T47D (cell line): ENCODE measurements around the gene CCNY.

ENCODE experiments used
- DNase-seq, 2 experiments: peaks; one replicate each; pipeline versions ENCODE4 v3.0.0 to v3.0.0-alpha.2; 2011 to 2012; ENCODE audit warnings: low read depth in 1 of 2, low spot score in 1 of 2
- JUND ChIP-seq: IDR thresholded peaks from 2 replicates; pipeline ENCODE4 v1.6.1; 2012; ENCODE audit warnings: low read depth
- in situ Hi-C: cut with HindIII; loops from 2 replicates; pipeline ENCODE4 v1.10.0; 2016; ENCODE audit warnings: low sequenced_read_pairs, low pct_unique_long_range_greater_than_20kb

Gene CCNY

GRCh38 chr10:35552650-35553342 lies 216.5 kb downstream of the CCNY start:
- TF ChIP-seq JUND: no peak
- in situ Hi-C loops: no loop called here
- DNase-seq: no peak

- DNase-seq: no peak
- TF ChIP-seq JUND: no peak
- in situ Hi-C loops: no loop called here
Observed at GRCh38 chr10:35554036-35554435, 217.7 kb downstream of the CCNY start.

- in situ Hi-C loops: no loop called here
- DNase-seq: no peak
- TF ChIP-seq JUND: no peak
Observed at GRCh38 chr10:35554461-35555056, 218.2 kb downstream of the CCNY start.

GRCh38 chr10:35555962-35556930 lies 219.9 kb downstream of the CCNY start:
- no peak for TF ChIP-seq JUND
- in situ Hi-C loops: no loop called here
- no peak for DNase-seq

- in situ Hi-C loops: no loop called here
- no peak for TF ChIP-seq JUND
- no peak for DNase-seq
Observed at GRCh38 chr10:35558276-35558675, 222.0 kb downstream of the CCNY start.

GRCh38 chr10:35559416-35559815 lies 223.1 kb downstream of the CCNY start:
- TF ChIP-seq JUND: no peak
- in situ Hi-C loops: no loop called here
- DNase-seq: no peak

GRCh38 chr10:35561715-35562114 lies 225.4 kb downstream of the CCNY start:
- in situ Hi-C loops: no loop called here
- no peak for TF ChIP-seq JUND
- no peak for DNase-seq

GRCh38 chr10:35562427-35562826 lies 226.1 kb downstream of the CCNY start:
- DNase-seq: no peak
- TF ChIP-seq JUND: no peak
- in situ Hi-C loops: no loop called here

- in situ Hi-C loops: no loop called here
- DNase-seq: peak; percentile 67 to 85
- TF ChIP-seq JUND: no peak
Observed at GRCh38 chr10:35563261-35563891, 227.1 kb downstream of the CCNY start.

- no peak for DNase-seq
- in situ Hi-C loops: no loop called here
- no peak for TF ChIP-seq JUND
Observed at GRCh38 chr10:35564341-35564968, 228.1 kb downstream of the CCNY start.

- in situ Hi-C loops: no loop called here
- no peak for DNase-seq
- no peak for TF ChIP-seq JUND
Observed at GRCh38 chr10:35565602-35566081, 229.3 kb downstream of the CCNY start.

GRCh38 chr10:35567951-35568350 lies 231.6 kb downstream of the CCNY start:
- in situ Hi-C loops: no loop called here
- TF ChIP-seq JUND: no peak
- no peak for DNase-seq
